RKO (cell line): ENCODE data around the gene REEP3.
"Not testable (repeated sequence)": the region's sequence is repeated elsewhere in the genome, so short reads cannot be mapped to it uniquely, and the experiment has no call there.

Experiments
- DNase-seq: peaks from one replicate; pipeline ENCODE4 v3.0.0-alpha.2; 2016; ENCODE audit warnings: low spot score

Gene REEP3

DNA sequence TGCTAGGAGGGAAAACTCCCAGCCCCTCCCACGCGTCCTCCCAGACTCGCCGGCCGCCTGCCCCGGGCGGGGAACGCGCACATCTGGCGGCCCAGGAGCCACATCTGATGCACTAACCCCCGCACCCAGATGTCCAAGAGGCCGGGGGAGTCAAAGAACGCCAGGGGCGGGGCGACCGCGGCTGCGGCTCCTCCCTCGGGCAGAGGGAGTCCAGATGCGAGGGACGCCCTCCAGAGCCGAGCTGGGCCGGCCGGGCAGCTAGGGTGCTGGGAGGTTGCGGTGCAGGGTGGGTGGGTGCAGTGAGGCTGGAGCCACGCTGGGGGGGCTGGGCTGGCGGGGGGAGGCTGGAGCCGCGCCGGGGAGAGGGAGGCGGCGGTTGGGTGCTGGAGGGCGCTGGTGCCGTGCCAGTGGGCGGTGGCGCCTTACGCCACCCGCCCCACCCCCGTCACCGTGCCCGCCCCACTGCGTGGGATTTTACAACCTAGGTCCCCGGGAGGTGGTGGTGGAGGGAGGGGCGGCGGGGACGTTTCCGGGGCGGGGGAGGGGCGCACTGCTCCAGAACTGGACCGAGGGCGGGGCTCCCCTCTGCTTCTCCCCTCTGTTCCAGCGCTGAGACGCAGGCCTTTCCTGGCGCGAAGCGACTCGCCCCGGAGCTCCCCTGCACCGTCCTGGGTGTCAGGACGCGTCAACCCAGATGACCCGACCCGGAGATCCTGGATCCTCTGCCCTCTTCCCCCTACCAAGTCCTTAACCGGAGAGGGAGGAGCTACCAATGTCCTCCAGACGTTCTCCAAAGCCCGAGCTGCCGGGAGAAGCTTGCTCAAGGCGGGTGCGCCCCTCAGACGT, 109.1 kb downstream of the REEP3 start:
- peak; percentile 85 for DNase-seq

DNA sequence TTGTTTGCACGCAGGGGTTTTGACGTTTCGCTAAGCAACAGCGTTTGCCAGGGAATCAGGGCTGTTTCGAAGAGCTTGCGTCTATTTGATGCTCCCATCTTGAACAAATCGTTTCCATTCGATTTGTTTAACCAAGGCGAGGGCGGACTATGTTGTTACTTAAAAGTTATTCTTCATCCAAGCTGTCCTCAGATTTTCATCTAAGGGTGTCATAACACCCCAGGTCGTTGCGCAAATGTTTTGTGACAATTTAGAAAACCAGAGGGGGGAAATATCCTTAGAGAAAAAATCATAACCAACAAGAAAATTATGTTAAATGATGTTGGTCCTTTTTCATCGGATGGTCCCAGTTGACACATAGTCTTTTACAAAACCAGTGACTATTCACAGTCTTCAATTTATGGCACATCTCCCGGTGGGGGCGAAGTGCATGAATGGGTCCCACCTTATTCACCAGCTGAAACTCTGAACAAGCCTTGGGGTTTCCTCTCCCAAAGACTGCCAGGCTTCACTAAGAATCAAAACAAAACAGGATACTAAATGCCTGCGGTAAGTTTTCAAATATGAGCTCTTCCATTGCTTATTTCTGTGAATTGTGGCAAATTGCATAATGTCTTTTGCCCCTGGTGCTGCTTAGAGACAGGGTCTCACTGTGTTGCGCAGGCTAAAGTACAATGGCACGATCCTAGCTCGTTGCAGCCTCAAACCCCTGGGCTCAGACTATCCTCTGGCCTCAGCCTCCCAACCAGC, 109.9 kb downstream of the REEP3 start:
- no peak for DNase-seq

DNA sequence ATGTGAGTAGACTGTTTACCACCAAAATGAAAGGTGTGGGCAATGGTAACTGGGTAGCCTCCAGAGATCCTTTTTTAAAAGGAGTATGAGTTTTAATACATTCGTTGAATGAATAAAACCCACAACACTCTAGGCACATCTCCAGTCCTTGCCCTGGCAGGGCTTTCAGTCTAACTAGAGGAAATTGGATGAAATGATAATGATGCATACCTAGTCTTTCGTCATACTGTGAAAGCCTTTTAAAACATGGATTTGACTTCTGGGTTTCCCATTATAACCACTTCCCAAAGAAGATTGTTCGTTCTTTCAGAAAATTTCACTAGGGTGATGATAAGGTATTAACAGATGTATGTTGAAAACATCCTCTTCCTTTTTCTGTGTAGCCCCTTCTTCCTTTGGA, 110.8 kb downstream of the REEP3 start:
- no peak for DNase-seq

DNA sequence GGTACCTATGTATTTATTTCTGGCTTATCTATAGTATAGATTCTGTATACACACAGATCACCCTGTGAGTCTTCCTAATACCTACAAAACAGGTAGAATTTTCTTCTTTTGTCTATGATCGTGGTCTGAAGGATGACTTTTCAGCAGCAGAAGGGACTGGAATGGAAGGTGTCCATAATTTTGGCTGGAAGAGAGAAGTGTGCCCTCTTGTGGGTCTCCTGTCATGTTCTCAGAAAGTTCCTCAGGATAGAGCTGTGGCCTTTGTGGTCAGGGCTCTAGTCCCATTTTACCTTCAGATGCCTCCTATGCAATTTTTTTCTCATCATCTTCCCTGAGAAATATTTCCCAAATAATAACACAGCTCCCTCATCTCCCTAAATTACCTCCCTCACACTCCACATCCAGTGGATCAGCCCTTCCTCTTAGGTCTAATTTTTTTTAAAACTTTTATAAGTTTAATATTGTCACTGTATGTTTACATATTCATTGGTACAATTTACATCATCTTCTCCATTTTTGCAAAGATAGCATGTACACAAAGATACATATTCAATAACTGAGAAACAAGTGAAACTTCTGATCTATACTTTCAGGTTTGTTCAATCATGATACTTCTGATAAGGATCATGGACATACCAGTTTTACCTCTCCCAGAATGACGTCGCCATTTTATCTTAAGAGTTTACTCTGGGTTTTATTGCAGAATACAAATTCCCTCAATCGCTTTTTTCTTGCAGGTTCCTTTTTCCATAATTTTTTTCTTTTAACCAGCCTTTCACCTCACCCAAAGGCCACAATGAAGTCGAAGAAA, 112.7 kb downstream of the REEP3 start:
- peak; percentile 65 for DNase-seq

DNA sequence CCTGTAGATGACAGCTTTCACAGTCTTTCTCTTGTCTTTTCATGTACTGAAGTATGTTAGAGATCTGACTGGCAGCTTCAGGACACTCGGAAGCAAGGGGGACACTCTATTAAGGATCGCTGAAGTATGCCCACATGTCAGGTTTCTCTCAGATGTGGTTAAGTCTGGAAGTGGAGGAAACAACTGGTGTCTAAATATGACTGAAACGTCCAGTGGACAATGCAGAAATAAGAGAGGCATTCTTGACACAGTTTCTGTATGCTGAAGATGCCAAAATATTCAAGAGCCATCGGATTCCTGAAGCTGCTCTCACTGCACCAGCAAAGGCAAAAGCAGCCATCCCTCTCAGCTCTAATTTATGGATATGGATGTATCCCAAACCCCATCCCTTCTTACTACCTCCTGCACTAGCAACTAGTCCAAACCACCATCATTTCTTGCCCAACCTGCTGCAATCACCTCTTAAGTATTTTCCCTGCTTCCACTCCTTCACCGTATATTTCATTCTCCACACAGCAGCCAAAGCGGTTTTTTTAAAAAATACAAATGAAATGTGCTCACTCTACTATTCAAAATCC, 113.4 kb downstream of the REEP3 start:
- no peak for DNase-seq

DNA sequence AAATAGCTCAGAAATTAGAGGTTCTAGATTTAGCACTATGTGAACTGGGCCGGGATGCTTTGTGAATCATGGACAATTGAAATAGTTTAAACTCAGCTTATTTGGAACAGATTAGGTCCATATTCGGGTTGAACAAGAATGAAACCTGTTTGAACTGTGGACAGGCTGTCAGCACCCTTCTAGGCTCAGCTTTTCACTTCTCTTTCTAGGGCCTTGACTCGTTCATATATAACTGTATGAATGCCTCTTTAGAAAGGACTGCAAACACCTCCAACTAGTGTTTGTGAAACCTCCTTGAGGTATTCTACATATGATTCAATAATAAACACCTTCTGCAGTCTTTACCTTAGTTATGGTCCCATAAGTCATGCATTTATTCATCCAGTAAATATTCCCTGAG, 115.6 kb downstream of the REEP3 start:
- no peak for DNase-seq

DNA sequence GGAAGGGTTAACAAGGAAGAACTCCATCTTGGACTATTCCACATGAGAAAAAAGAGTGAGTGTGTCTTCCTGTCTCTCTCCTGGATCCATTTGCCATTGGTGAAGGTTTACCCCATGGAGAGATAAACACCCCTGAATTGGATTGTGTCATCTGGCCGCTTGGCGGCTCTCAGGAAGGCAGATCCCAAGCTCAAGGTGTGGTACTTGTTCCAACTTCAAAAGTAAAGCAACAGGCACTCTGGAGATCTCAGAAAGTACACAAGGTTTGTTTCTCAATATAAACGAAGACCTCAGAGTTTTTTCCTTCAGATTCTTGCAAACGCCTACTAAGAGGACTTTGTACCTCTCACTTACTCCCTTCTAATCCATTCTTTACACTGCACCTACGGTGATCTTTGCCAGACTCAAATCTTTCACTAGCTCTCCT, 116.7 kb downstream of the REEP3 start:
- no peak for DNase-seq

DNA sequence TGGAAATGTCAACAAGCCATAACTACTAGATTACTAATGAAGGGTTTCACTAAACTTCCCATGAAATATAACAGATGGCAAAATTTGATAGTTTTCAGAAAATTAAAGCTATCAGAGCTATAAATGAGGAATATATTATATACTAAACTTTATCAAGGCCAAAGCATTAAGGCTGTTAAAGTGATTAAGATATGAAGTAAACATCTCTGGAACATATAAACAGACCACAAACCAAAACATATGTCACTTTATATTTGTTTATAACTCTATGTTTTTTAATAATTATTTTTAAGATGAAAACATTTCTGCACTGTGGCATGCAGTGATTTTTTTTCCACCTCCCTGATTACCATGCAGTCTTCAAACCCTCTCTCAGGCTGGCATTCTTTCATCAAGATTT, 120.2 kb downstream of the REEP3 start:
- no peak for DNase-seq

DNA sequence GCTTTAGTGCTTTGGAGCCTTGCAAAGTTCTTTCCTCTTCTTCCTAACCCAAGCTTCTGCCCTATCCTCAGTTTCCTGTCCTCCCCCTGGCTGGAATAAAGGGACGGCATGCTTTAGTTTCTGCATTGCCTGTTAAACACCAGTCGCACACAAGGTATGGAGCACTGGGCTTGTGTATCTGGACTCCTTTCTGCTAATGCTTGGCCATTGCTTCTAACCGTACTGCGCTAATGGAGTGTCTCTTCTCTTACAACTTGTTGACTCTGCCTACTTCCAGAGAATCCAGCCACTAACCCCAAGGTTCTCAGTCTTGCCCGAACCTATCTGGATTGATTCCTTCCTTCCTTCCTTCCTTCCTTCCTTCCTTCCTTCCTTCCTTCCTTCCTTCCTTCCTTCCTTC, 120.6 kb downstream of the REEP3 start:
- DNase-seq: no peak

DNA sequence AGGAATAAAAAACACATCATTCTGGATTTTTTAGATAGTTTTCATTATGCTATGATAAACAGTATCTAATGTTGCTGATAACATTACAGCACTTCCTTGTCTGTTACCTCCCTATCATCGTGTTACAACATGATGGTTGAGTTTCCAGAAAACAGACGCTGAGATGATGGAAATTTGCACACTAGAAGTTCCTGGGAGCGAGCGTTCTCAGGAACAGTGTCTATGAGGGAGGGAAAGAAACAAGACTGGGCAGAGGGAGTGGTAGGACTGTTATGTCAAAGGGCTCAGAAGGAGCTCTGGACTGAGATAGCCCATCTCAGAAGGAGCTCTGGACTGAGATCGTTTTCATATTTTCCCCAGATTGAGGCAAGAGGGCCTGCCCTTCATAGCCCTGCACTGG, 121.6 kb downstream of the REEP3 start:
- DNase-seq: no peak

DNA sequence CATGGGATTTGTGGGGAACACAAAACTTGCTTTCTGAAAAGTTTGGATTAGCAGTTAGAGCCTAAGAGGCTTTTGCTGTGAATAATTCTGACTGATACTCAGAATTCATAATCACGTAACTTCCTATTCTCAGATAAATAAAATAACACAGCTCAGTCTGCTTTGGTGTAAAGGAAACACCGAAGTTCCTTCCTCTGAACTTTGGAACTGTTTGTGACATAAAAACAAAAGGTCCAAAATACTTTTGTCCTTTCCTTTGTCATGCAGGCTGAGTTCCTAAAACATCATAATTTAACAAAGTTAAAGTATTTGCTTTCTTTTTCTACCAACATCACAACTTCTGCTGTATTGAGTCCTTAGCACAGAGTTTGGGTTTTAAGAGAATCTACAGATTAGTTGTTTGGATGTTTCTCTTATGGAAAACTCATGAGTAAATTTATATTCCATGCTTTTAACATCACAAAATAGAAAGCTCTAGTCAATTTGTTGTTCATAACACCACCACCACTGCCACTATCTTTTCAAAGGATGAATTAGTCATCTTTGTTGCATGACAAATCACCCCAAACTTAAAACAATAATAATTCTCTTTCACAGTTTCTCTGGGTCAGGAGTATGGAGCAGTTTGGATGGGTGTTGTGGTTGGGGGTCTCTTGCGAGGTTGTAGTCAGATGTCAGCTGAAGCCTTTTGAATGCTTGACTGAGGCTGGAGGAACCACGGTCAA, 123.4 kb downstream of the REEP3 start:
- DNase-seq: no peak

DNA sequence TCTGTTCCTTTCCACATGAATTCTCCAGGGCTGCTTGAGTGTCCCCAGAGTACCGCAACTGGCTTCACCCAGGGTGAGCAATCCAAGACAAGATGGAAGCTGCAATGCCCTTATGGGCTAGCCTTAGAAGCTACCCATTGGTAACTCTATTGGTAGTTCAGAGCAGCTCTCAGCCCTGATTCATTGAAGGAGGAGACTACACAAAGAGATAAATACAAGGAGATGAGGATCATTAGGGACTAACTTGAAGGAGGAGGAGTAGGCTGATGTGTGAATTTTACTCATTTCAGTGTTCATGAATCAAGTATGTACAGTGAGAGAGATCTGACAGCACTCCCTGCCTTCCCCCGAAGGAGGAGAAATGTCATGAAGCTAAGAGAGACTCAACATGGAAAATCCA, 124.0 kb downstream of the REEP3 start:
- DNase-seq: no peak

DNA sequence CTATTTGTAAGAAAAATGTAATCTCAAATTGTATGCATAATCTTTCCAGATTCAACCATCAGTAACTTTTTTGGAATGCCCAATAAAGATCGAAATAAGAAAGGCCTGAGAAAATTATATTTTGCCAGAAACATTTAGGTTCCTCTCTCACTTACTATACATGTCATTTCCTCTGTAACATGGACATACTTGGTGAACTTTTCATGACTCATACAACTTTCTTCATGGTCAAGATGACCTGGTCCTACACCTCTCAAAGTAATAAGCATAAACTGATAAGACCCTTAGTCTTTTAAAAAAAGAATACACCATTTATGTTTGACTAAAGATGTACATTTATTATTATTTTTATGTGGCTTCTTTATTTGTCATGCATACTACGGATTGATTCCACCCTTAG, 125.3 kb downstream of the REEP3 start:
- DNase-seq: no peak

DNA sequence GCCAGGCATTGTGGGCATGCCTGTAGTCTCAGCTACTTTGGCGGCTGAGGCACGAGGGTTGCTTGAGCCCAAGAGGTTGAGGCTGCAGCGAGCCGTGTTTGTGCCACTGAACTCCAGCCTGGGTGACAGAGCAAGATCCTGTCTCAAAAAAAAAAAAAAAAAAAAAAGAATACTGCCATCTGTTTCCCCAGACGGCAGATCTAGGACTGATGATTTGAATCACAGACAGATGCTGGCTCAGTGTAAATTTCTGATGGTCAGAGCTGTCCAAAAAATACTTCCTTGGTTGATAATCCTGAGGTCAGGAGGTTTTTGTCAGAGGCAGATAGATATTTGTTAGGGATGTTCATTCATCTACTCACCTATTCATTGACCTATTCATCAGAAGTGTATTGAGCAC, 130.7 kb downstream of the REEP3 start:
- no peak for DNase-seq

DNA sequence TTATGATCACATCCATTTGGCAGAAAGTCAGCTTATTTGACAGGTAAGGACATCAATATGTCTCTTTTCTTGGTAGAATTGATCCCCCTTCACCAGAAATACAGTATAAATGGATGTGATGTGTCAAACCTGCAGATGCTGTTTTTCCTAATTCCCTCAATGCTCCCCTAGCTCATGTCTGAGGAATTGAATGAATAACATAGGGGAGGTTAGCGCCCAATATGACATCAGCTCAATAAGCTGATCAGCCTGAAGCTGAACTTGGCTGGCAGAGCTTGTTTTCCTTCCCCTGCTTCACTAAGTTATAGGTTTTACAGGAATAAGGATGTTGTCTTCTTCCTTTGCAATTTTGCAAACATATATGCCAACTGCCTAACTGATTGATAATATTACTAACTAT, 132.5 kb downstream of the REEP3 start:
- DNase-seq: no peak

DNA sequence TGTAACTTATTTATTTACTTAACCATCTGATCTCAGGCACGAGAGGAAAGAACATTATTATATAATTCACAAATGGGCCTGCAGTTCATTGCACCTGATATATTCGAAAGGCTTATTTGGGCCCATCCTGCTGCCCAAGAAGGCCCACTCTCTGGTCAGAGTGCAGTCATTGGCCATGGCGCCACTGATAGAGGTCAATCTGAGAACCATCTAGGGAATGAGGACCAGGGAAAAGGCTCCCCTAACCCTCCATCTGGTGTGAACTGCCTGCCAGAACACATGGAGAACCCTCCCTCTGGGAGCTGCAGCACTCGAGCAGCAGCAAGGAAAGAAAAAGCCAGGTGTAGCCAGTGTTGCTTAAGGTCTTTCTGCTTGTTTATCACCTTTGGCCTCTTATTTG, 136.6 kb downstream of the REEP3 start:
- no peak for DNase-seq

DNA sequence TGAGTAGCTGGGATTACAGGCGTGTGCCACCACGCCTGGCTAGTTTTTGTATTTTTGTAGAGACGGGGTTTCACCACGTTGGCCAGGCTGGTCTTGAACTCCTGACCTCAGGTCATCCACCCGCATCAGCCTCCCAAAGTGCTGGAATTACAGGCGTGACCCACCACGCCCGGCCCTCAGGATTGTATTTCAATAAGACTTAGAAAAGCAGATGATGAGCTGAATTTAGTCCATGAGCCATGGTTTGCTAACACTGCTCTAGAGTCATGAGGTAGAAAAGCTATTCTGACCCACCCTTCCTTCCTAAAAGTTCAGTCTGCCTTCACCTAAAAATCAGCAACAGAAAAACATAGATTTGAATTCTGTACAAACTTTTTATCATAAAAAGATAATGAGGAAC, 139.7 kb downstream of the REEP3 start:
- DNase-seq: not testable (repeated sequence)

DNA sequence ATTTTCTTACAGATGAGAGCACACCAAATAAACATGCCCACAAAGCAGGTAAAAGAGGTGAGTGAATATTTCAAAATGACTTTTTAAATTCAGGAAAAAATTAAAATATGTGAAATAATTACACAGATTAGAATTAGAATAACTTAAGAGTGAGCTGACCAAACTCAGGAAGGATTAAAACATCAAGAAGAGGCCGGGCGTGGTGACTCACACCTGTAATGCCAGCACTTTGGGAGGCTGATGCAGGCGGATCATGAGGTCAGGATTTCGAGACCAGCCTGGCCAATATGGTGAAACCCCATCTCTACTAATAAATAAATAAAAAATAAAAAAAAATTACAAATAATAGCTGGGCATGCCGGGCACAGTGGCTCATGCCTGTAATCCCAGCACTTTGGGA, 140.1 kb downstream of the REEP3 start:
- DNase-seq: no peak

DNA sequence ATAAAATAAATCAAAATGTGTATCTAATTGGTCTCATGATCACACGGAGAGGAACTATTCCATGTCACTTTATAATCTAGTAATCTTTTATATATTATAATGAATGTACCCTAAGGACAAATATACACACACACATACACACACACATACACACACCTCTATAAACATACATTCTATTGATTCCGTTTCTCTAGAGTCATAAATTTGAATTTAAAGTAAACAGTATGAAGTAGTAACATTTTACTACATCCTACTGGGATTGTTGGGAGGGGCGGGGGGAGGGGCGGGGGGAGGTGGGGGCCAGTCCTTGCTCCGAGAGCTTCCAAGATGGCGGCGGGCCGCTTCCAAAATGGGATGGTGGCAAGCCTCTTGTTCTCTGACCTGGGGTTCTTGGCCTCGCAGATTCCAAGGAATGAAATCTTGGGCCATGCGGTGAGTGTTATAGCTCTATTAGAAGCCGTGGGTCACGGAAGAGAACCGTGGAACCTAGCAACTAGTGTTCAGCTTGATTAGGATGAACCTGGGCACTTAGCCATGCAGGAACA, 143.2 kb downstream of the REEP3 start:
- no peak for DNase-seq

DNA sequence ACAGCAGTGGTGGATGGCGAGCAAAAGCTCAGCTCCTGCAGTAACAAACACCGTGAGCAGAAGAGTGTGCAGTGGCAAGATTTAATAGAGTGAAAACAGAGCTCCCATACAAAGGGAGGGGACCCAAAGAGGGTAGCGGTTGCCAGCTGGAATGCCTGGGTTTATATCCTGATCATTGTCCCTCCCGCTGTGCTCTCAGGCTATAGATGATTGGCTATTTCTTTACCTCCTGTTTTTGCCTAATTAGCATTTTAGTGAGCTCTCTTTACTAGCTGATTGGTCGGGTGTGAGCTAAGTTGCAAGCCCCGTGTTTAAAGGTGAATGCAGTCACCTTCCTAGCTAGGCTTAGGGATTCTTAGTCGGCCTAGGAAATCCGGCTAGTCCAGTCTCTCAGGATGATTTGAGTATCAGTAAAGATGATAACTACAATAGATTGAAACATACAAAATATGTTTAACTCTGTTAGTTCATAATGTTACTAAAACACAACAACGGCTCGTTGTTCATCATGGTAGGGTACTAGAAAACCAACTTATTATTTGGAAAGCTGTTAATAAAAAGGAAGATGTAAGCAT, 143.9 kb downstream of the REEP3 start:
- not testable (repeated sequence) for DNase-seq

DNA sequence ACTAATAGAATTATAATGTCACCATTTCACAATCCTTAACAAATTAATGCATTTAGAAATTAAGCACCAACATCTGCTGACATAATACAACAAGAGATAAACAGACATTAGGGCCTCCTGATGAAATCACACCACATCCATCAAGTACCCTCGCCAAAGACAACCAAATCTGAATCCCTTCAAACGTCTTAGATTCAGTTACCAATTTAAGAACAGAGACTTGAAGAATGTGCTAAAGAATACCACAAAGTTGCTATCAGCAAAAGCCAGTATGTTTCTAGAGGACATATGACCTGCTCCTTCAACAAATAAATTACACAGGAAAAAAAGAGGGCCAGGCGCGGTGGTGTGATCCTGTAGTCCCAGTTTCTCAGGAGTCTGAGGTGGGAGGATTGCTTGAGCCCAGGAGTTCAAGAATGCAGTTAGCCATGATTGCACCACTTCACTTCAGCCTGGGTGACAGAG, 144.5 kb downstream of the REEP3 start:
- DNase-seq: no peak
